ENCODE measurements around the gene TMEM150B. TPM values are rescaled to one million over a fixed set of nuclear protein-coding genes. Genes with fewer than 3 reads are reported as not detected.

TMEM150B gene
- total and polyA plus RNA-seq, 8 donors: 0.18 to 15.8 (median 1.1) TPM; not detected in 2

- no peak for TF ChIP-seq CTCF (IDR thresholded peaks at IDR 0.05)
- no peak for TF ChIP-seq POLR2AphosphoS5 (IDR thresholded peaks at IDR 0.05)
- TF ChIP-seq POLR2A (IDR thresholded peaks at IDR 0.05): no peak
- intact Hi-C loops (cut with DNase I; ENCODE audit: low total_unique reads): no loop called here
- Histone ChIP-seq H3K36me3 (no peaks in the 10 kb centered on the region), H3K9me3 (no peaks in the 10 kb centered on the region), H3K4me3 (no peak overlapping the region), H3K27ac (no peak overlapping the region), H3K27me3 (peaks cover 26 to 100% (median 96%) of the 10 kb centered on the region in 3 donors), H3K4me1 (peaks cover 22 to 47% (median 28%) of the 10 kb centered on the region in 4 donors)
- no peak for DNase-seq
- 30 to 46% (median 31%) methylated on average over 17 to 24 of the region's 24 CpGs for WGBS, 5 donors
Measured at GRCh38 chr19:55372316-55373081, 47.4 kb upstream of the TMEM150B start.

- Histone ChIP-seq H3K4me1 (peaks cover 20 to 33% (median 26%) of the 10 kb centered on the region in 4 donors), H3K27ac (peak within 1 kb of the TSS in 3 of 5 donors; percentile 43 to 64 (median 55)), H3K27me3 (peaks cover 26 to 98% (median 80%) of the 10 kb centered on the region in 3 donors), H3K36me3 (no peaks in the 10 kb centered on the region), H3K9me3 (no peaks in the 10 kb centered on the region), H3K4me3 (peak within 1 kb of the TSS; percentile 23 to 42 (median 37))
- 3 to 8% (median 7%) methylated on average over 27 to 32 of the region's 32 CpGs for WGBS, 5 donors
- TF ChIP-seq POLR2A (IDR thresholded peaks at IDR 0.05): no peak
- no peak for TF ChIP-seq CTCF (IDR thresholded peaks at IDR 0.05)
- no peak for TF ChIP-seq POLR2AphosphoS5 (IDR thresholded peaks at IDR 0.05)
- no peak for TF ChIP-seq EP300 (IDR thresholded peaks at IDR 0.05)
- no peak for DNase-seq
- intact Hi-C loops (cut with DNase I; ENCODE audit: low total_unique reads): no loop called here
Measured at GRCh38 chr19:55370305-55370988, 45.3 kb upstream of the TMEM150B start, which contains the start of gene IL11. Gene IL11, minus strand, starts transcription at chr19:55370463. Its CDS starts 153 bp downstream, at chr19:55370310.

GRCh38 chr19:55369653-55370304 lies 44.6 kb upstream of the TMEM150B start:
- H3K27ac ChIP-seq: peak overlapping the region in 3 of 5 donors; percentile 43 to 64 (median 55)
- H3K4me1 ChIP-seq: peaks cover 20 to 33% (median 26%) of the 10 kb centered on the region in 4 donors
- TF ChIP-seq POLR2AphosphoS5 (IDR thresholded peaks at IDR 0.05) (no peak), EP300 (IDR thresholded peaks at IDR 0.05) (no peak), POLR2A (IDR thresholded peaks at IDR 0.05) (no peak), CTCF (IDR thresholded peaks at IDR 0.05) (no peak)
- intact Hi-C loops (cut with DNase I; ENCODE audit: low total_unique reads): no loop called here
- no peaks in the 10 kb centered on the region for H3K36me3 ChIP-seq
- peak overlapping the region; percentile 22 to 42 (median 37) for H3K4me3 ChIP-seq
- H3K27me3 ChIP-seq: peaks cover 26 to 98% (median 73%) of the 10 kb centered on the region in 3 donors
- WGBS, 5 donors: 1 to 2% (median 2%) methylated on average over 30 to 58 of the region's 59 CpGs
- H3K9me3 ChIP-seq: no peaks in the 10 kb centered on the region
- peak in 1 of 2 donors; percentile 63 for DNase-seq
